GM21381 (cell line): ENCODE results near the gene RSPO4.
"Not testable (repeated sequence)": the region's sequence is repeated elsewhere in the genome, so short reads cannot be mapped to it uniquely, and the experiment has no call there.

Experiments used
- ATAC-seq: cut with Tn5 transposase; IDR thresholded peaks from one replicate; pipeline ENCODE4 v1.9.1; 2021; ENCODE audit warnings: mild to moderate bottlenecking, moderate library complexity; ENCODE audit not compliant: unreplicated experiment

The RSPO4 gene

GRCh38 chr20:1001911-1002681, at the start of gene RSPO4:
TSS of gene RSPO4 (minus strand) at chr20:1002311. CDS start at chr20:1002164, 147 bp downstream.
- ATAC-seq = no peak

- no peak for ATAC-seq
These were observed 48.3 kb upstream of the RSPO4 start for GRCh38 chr20:1050440-1050839.

DNA sequence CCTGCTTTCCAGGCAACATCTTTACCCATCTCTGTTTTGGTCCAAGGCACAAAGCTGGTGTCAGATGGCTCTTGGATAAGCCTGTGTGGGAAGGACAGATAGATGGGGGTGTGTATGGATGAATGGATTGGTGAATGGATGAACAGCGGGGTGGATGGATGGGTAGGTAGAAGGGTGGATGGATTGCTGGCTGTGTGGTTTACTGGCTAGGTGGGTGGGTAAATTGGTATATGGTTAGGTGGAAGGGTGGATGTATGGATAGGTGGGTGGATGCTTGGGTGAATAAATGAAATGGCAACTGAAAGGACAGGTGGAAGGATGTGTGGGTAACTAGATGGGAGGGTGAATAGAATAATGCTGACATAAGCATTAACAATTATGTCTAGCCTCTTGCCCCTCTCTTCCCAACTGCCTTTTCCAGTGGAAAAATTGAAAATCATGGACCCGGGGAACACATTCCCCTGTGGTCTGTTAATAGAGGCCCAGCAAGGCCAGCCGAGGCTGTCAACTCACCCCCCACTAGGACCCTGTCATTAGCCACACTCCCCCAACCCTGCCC, 43.8 kb upstream of the RSPO4 start:
- ATAC-seq = no peak

- ATAC-seq = no peak
These were observed 39.8 kb upstream of the RSPO4 start for GRCh38 chr20:1041845-1042390.

DNA sequence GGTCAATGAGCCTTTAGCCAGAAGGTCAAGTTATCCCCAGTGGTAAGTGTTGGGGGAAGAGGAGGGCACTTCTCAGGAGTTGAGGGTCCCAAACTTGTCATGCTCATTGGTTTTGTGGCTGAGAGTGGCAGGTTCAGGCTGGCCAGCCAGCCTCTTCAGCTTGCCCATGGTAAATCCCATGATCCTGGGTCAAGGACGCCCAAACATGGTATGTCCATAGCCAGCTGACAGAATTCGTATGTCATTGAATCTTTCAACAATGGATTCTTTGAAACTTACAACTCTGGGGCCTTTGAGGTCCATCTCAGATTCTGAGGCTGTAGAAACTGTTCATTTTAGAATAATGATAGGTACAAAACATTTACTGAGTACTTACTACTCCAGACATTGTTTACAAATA, 36.1 kb upstream of the RSPO4 start:
- ATAC-seq = no peak

DNA sequence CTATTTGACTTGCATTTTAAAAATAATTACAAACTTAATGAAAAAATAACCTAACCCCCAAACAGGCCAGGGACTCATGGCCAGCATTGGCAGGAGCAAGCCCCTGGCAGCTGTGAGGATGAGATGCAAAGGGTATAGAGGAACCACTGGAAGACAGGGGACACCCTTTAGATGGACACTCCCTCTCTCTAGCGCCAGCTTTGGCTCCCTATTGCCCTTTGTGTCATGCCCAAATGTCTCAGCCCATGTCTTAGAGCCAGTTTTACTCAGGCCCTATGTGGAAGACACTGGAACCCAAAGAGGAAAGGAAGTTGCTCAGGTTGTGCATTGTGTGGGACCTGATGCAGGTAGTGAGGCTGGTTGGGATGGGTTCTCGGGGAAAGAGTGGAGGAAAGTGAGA, 34.9 kb upstream of the RSPO4 start:
- no peak for ATAC-seq

GRCh38 chr20:1035466-1035865, 33.4 kb upstream of the RSPO4 start:
- ATAC-seq = no peak

DNA sequence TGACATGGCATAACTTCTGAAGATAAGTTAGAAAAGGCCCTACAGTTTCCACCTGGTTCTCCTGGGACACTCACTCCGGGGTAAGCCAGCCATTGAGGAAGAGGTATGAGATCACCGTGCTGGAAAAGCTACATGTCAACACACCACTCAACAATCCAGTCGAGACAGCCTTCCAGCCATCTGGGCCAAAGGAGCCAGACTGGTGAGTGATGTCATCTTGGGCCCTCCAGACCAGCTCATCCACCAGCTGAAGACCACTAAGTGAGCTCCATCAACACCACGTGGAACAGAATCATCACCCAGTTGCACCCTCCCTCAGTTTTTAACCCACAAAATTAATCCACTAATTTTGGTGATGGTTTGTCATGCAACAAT, 32.3 kb upstream of the RSPO4 start:
- no peak for ATAC-seq

- ATAC-seq = no peak
These were observed 31.8 kb upstream of the RSPO4 start for GRCh38 chr20:1033751-1034414.

GRCh38 chr20:1029980-1030379, 27.9 kb upstream of the RSPO4 start:
- ATAC-seq = no peak

- not testable (repeated sequence) for ATAC-seq
These were observed 24.1 kb upstream of the RSPO4 start for GRCh38 chr20:1026214-1026613.

- no peak for ATAC-seq
These were observed 20.8 kb upstream of the RSPO4 start for GRCh38 chr20:1022871-1023270.

DNA sequence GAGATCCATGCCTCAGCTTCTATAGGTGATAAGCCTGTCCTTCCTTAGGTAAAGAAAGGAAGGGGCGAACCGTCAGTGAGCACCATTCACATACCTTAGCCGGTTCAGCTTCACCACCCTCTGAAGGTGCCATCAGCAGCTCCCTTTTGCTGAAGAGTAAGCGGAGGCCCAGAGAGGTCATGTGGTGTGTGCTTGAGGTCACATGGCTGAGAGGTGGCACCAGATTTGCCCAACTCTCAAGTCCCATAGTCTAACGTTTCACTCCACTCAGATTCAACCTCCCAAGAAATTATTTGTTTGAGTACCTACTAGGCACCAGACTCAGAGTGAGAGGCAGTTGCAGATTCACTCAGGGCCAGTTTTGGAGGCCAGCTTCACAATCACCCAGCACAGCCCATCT, 18.5 kb upstream of the RSPO4 start:
- no peak for ATAC-seq

DNA sequence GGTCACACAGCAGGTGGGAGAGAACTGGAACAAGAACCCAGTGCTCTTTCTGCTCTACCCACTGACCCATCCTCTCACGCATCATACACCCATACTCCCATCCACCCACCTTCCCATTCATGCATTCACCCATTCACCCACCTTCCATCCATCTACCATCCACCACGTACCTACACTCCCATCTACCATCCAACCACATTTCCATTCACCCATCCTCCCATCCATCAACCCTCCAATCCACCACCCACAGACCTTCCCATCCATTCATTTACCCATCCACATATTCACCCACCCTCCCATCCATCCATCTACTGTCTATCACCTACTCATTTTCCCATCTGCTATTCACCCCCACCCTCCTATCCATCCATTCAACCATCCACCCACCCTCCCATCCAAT, 17.2 kb upstream of the RSPO4 start:
- ATAC-seq = no peak

- ATAC-seq = no peak
These were observed 15.6 kb upstream of the RSPO4 start for GRCh38 chr20:1017677-1018076.

GRCh38 chr20:1015181-1015580, 13.1 kb upstream of the RSPO4 start:
- no peak for ATAC-seq

DNA sequence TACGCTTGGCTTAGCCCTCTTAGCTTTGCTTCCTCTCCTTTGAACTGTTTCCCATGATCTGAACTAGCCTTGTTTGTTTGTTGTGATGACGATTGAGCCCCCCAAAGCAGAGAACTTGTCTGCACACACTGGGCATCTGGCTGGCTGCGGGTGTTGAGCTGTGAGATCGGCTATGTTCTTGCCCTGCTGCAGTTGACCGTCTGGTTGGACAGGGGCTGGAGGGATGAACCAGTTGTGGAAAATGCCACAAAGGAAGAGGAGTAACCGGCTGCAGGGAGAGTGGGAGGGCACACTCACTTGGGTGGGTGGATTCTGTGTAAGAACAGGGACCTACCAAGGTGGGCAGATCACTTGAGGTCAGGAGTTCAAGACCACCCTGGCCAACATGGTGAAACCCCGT, 12.4 kb upstream of the RSPO4 start:
- no peak for ATAC-seq

DNA sequence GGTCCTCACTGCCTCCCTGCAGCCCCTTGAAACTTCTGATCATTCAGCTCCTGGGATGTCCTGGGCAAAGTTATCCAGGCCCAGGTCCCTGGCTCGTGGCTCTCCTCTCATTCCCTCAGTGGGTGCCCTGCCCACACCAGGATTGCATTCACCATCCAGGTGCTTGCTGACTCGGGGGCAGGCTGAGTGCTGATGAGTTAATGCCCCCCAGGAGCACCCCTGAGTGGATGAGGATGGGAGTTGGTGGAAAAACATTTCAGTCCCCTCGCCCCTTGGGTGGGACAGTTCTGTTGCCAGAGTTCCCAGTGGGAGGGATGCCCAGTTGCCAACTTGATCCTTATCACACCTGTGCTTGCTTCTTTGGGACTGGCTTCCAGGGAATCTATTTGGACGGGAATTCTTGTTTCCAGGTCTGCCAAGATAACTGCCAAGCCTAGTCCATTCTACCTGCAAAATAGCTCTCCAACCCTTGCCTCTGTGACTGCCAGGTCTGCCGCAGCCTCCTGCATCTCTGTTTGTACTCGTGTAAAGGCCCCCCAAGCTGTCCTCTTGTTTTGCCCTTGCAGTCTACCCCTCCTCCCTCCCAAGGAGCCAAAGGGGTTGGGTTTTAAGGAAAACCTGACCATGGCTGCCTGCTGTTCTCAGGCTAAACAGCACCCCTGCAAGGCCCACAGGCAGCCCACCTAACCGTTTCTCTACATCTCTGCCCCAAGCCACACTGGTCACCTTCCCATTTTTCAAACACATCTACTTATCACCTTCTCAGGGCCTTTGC, 11.6 kb upstream of the RSPO4 start:
- no peak for ATAC-seq

DNA sequence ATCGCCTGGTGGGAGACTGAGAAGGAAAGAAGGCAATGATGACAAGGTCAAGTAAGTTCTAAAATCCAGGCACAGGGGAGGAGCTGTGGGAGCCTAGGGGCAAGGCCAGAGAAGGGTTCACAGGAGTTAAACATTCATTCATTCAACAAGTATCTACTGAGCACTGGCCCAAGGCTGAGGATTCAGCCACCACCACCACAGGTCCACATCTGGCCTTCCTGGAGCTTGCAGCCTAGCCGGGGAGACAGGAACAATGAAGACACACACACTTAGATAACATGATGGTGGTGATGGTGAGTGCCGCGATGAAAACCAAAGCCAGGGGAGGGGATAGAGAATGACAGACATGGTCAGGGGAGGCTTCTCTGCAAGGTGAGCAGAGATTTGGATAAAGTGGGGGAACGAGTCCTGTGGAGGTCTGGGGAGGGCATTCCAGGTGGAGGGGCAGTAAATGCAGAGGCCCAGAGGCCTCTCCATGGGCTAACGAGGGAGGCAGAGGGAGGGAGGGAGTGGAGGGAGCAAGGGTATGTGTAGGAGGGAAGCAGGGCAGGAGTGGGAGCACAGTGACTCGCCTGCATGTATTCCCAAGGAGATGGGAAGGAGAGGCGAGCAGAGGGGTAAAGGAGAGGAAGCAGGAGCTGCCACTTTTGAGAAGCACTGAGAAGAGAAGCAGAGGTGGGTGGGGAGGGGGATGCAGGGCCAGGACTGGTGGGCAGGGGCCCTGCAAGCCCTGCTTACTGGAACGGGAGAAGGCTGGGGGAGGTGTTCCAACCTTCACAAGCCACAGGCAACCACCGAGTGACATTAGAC, 10.5 kb upstream of the RSPO4 start:
- ATAC-seq = no peak

DNA sequence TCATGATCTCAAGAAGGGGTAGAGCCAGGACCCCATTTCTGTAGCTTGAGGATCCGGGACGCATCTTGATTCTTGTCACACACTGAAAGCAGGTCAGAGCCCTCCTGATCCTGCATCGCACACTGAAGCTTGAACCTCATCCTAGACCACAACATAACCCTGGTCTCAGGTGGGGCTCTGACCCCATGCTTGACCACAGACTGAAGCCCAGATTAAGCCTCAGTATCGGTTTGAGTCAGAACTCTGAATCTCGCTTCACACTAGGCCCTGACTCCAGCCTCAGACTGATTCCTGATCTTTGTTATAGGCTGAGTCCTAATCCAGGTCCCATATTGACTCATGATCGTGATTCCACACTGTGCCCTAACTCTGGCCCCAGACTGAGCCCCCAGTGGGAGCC, 8.5 kb upstream of the RSPO4 start:
- ATAC-seq = no peak
